MCF 10A (cell line): ENCODE results near the gene CDH18. TPM values are rescaled to one million over a fixed set of nuclear protein-coding genes. Genes with fewer than 3 reads are reported as not detected.
A peak's percentile ranks its signal among the peaks of the same experiment; 100 is the strongest.

Experiments
- BruUV-seq: library from RNA; stranded (reverse); fragments of 400-500 nt; replicated peaks from 2 replicates; lab custom pipeline; 2021; lab: Mats Ljungman, UMichigan
- CTCF ChIA-PET: fragments of 300-600 bp; sonication (Branson Sonifier 250); formaldehyde crosslinking; extraction: SDS; loops from one replicate; lab custom pipeline; 2021; ENCODE audit warnings: antibody characterized with exemption, inconsistent platforms; lab: Yijun Ruan, JAX
- POLR2A ChIA-PET: fragments of 300-600, 350-650 bp; sonication (Branson Sonifier 250); formaldehyde crosslinking; extraction: SDS; loops from one replicate; lab custom pipeline; 2020; ENCODE audit warnings: antibody characterized with exemption, inconsistent platforms; lab: Yijun Ruan, JAX
- DNase-seq: peaks from one replicate; pipeline ENCODE4 v3.0.0-alpha.2; 2018; ENCODE audit not compliant: unreplicated experiment
- H3K27ac Mint-ChIP-seq: one replicate; pipeline ENCODE4 v1.8.0; 2022; ENCODE audit warnings: mild to moderate bottlenecking, low read depth, mixed read lengths; ENCODE audit not compliant: unreplicated experiment
- H3K27me3 Mint-ChIP-seq: one replicate; pipeline ENCODE4 v1.8.0; 2022; ENCODE audit warnings: mixed read lengths; ENCODE audit not compliant: insufficient read depth, unreplicated experiment
- H3K36me3 Mint-ChIP-seq: one replicate; pipeline ENCODE4 v1.8.0; 2022; ENCODE audit warnings: mild to moderate bottlenecking, moderate library complexity, mixed read lengths; ENCODE audit not compliant: insufficient read depth, unreplicated experiment
- H3K4me1 Mint-ChIP-seq: one replicate; pipeline ENCODE4 v1.8.0; 2022; ENCODE audit warnings: mixed read lengths; ENCODE audit not compliant: insufficient read depth, unreplicated experiment
- H3K4me3 Mint-ChIP-seq: one replicate; pipeline ENCODE4 v1.8.0; 2022; ENCODE audit warnings: mild to moderate bottlenecking, moderate library complexity, mixed read lengths; ENCODE audit not compliant: unreplicated experiment
- H3K9me3 Mint-ChIP-seq: one replicate; pipeline ENCODE4 v1.8.0; 2022; ENCODE audit warnings: mixed read lengths; ENCODE audit not compliant: unreplicated experiment
- intact Hi-C: fragments of 100-400 bp; cut with micrococcal nuclease; formaldehyde crosslinking; loops from 2 replicates; pipeline ENCODE4 v1.14.1; 2022
- total RNA-seq: library from RNA; stranded (reverse); gene quantifications from 2 replicates; pipeline ENCODE4 v1.2.3, GENCODE V29; 2022
- TF ChIP-seq, protein P1 (sequence below): fragments of 200-600 bp; IDR thresholded peaks from one replicate; pipeline ENCODE4 v1.8.0; 2022; ENCODE audit warnings: antibody characterized with exemption, mild to moderate bottlenecking; ENCODE audit not compliant: unreplicated experiment

The CDH18 gene
- total RNA-seq, 1 experiment from 2014 or later: not detected

DNA sequence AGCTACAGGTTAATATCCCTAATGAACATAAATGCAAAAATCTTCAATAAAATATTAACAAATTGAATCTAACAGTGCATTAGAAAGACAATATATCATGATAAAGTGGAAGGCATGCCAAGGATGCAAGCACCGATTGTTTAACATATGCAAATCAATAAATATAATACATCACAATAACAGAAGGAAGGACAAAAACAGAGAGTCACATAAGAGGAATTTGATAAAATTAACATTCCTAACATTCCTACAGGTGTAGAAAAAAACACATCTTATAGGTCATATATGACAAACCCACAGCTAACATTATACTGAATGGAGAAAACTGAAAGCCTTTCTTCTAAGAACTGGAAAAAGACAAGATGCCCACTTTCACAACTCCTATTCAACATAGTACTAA, 297.0 kb downstream of the CDH18 start:
- DNase-seq: no peak
- Mint-ChIP-seq H3K27ac (no peak overlapping the region), H3K36me3 (no peaks in the 10 kb centered on the region), H3K9me3 (peaks cover 7% of the 10 kb centered on the region), H3K4me1 (no peaks in the 10 kb centered on the region), H3K27me3 (no peaks in the 10 kb centered on the region), H3K4me3 (no peak overlapping the region)
- intact Hi-C loops: no loop called here
- POLR2A ChIA-PET: interaction anchor here (0.7 kb wide), 1 partner anchor 383 kb away, joined by 3 read pairs; no protein-coding TSS in a partner anchor
- TF ChIP-seq, protein P1, sequence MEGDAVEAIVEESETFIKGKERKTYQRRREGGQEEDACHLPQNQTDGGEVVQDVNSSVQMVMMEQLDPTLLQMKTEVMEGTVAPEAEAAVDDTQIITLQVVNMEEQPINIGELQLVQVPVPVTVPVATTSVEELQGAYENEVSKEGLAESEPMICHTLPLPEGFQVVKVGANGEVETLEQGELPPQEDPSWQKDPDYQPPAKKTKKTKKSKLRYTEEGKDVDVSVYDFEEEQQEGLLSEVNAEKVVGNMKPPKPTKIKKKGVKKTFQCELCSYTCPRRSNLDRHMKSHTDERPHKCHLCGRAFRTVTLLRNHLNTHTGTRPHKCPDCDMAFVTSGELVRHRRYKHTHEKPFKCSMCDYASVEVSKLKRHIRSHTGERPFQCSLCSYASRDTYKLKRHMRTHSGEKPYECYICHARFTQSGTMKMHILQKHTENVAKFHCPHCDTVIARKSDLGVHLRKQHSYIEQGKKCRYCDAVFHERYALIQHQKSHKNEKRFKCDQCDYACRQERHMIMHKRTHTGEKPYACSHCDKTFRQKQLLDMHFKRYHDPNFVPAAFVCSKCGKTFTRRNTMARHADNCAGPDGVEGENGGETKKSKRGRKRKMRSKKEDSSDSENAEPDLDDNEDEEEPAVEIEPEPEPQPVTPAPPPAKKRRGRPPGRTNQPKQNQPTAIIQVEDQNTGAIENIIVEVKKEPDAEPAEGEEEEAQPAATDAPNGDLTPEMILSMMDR: no peak
- CTCF ChIA-PET: no interaction called here
- BruUV-seq: no TSS peak

DNA sequence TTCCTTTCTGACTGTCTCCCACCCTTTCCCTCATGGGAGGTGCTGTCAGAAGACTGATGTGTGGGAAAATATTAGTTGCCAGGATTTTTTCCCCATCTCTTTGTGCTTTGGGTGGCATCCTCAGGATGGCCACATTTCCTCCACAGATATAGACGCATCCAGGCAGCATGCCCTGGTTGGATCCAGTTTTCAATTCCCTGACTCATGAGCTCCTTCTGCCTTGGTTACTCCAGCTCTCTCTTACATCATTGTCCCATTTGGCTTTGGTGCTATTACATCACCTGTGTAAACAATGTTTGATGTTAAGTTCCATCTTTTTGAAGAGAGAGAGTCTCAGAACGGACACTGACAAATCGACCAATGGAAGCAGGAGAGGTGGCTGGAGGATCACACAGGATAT, 302.5 kb downstream of the CDH18 start:
- ChIA-PET CTCF (no interaction called here), POLR2A (no interaction called here)
- BruUV-seq: no TSS peak
- DNase-seq: peak; percentile 0
- H3K9me3 Mint-ChIP-seq: peaks cover 7% of the 10 kb centered on the region
- H3K27me3 Mint-ChIP-seq: no peaks in the 10 kb centered on the region
- intact Hi-C loops: no loop called here
- H3K4me1 Mint-ChIP-seq: no peaks in the 10 kb centered on the region
- no peak overlapping the region for H3K4me3 Mint-ChIP-seq
- TF ChIP-seq, protein P1: no peak
- H3K27ac Mint-ChIP-seq: no peak overlapping the region
- H3K36me3 Mint-ChIP-seq: no peaks in the 10 kb centered on the region

DNA sequence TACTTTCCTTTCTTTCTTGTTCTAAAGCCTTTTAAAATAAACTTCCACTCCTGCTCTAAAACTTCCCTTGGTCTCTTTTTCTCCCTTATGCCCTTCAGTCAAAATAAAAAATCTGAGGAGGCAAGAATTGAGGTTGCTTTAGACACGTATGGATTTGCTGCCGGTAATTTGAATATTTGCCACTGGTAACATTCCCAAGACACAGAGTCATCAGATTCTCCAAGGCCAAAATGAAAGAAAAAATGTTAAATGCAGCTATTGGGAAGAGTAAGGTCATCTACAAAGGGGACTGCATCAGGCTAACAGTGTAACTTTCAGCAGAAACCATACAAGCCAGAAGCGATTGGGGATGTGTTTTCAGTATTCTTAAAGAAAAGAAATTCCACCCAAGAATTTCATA, 311.1 kb downstream of the CDH18 start:
- H3K4me3 Mint-ChIP-seq: no peak overlapping the region
- no peaks in the 10 kb centered on the region for H3K9me3 Mint-ChIP-seq
- intact Hi-C loops: no loop called here
- ChIA-PET POLR2A (no interaction called here), CTCF (interaction anchor here (0.6 kb wide), 1 partner anchor 560 kb away, joined by 3 read pairs; no protein-coding TSS in a partner anchor)
- H3K4me1 Mint-ChIP-seq: no peaks in the 10 kb centered on the region
- TF ChIP-seq, protein P1: no peak
- H3K27me3 Mint-ChIP-seq: no peaks in the 10 kb centered on the region
- no peaks in the 10 kb centered on the region for H3K36me3 Mint-ChIP-seq
- no TSS peak for BruUV-seq
- DNase-seq: peak; percentile 2
- no peak overlapping the region for H3K27ac Mint-ChIP-seq

DNA sequence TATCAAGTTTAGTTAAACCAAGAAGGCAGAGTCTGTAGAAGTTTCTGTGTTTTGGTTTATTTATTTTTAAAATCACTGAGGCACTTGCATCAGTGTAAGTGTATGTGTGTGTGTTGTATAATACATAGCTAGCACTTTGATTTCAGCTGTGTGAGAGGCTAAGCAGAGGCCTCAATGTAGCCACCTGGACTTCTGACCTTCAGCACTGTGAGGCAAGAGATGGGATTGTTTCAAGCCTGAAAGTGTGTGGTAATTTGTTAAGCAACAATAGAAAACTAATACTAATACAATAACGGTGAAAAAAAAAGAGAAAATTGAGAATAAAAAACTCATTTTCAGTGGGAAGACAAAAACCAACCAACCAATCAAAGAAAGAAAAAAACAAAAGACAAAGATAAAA, 327.3 kb downstream of the CDH18 start:
- H3K27ac Mint-ChIP-seq: no peak overlapping the region
- no TSS peak for BruUV-seq
- H3K9me3 Mint-ChIP-seq: no peaks in the 10 kb centered on the region
- POLR2A ChIA-PET: no interaction called here
- no peak overlapping the region for H3K4me3 Mint-ChIP-seq
- no peaks in the 10 kb centered on the region for H3K36me3 Mint-ChIP-seq
- DNase-seq: no peak
- TF ChIP-seq, protein P1: no peak
- intact Hi-C loops: no loop called here
- no peaks in the 10 kb centered on the region for H3K4me1 Mint-ChIP-seq
- CTCF ChIA-PET: interaction anchor here (0.7 kb wide), 1 partner anchor 12 kb away, joined by 3 read pairs; no protein-coding TSS in a partner anchor
- H3K27me3 Mint-ChIP-seq: no peaks in the 10 kb centered on the region
